Activated T-cell treated with anti-CD3 and anti-CD28 coated beads, Interleukin-2, amount 50 U/mL, for 4 hours (primary cell): ENCODE results near the gene SPN. TPM values are rescaled to one million over a fixed set of nuclear protein-coding genes. Genes with fewer than 3 reads are reported as not detected.
"Not testable (repeated sequence)": the region's sequence is repeated elsewhere in the genome, so short reads cannot be mapped to it uniquely, and the experiment has no call there.

Experiments
- ATAC-seq, 2 donors: fragments of 200-7000 bp; cut with Tn5 transposase; one replicate each; pipeline ENCODE4 v1.10.0; 2021
- DNase-seq: peaks from one replicate; pipeline ENCODE4 v3.0.0-alpha.2; 2020
- H3K27me3 Mint-ChIP-seq: one replicate; pipeline ENCODE4 v1.8.0; 2021; ENCODE audit warnings: low read depth, mixed read lengths
- H3K36me3 Mint-ChIP-seq: one replicate; pipeline ENCODE4 v1.8.0; 2022; ENCODE audit warnings: mixed read lengths; ENCODE audit not compliant: insufficient read depth
- H3K4me1 Mint-ChIP-seq: one replicate; pipeline ENCODE4 v1.8.0; 2021; ENCODE audit warnings: low read depth, mixed read lengths
- H3K4me3 Mint-ChIP-seq: one replicate; pipeline ENCODE4 v1.8.0; 2021; ENCODE audit warnings: mild to moderate bottlenecking, moderate library complexity, mixed read lengths
- H3K9me3 Mint-ChIP-seq: one replicate; pipeline ENCODE4 v1.8.0; 2021; ENCODE audit warnings: mixed read lengths
- total RNA-seq, 3 donors: library from RNA; stranded (reverse); gene quantifications; one replicate each; pipeline ENCODE4 v1.2.1, GENCODE V29; 2021

The SPN gene
- total RNA-seq, 3 donors from 2014 or later = 37.5 to 41.0 (median 39.9) TPM

DNA sequence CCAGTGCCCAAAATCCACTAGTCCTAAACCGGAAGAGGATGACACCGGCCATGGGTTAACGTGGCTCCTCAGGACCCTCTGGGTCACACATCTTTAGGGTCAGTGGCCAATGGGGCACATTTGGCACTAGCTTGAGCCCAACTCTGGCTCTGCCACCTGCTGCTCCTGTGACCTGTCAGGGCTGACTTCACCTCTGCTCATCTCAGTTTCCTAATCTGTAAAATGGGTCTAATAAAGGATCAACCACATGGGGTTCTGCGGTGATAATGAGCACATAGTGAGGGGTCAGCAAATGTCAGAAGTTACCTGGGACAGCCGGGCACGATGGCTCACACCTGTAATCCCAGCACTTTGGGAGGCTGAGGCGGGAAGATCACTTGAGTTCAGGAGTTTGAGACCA lies 34.3 kb downstream of the SPN start:
- no peaks in the 10 kb centered on the region for H3K36me3 Mint-ChIP-seq
- H3K27me3 Mint-ChIP-seq = no peaks in the 10 kb centered on the region
- H3K9me3 Mint-ChIP-seq = no peaks in the 10 kb centered on the region
- peaks cover 19% of the 10 kb centered on the region for H3K4me1 Mint-ChIP-seq
- ATAC-seq (no peak), DNase-seq (no peak)
- no peak overlapping the region for H3K4me3 Mint-ChIP-seq

- no peaks in the 10 kb centered on the region for H3K9me3 Mint-ChIP-seq
- no peaks in the 10 kb centered on the region for H3K27me3 Mint-ChIP-seq
- no peaks in the 10 kb centered on the region for H3K36me3 Mint-ChIP-seq
- no peak overlapping the region for H3K4me3 Mint-ChIP-seq
- DNase-seq (no peak), ATAC-seq (no peak)
- peaks cover 25% of the 10 kb centered on the region for H3K4me1 Mint-ChIP-seq
Measured at GRCh38 chr16:29698042-29698441, 35.0 kb downstream of the SPN start.

DNA sequence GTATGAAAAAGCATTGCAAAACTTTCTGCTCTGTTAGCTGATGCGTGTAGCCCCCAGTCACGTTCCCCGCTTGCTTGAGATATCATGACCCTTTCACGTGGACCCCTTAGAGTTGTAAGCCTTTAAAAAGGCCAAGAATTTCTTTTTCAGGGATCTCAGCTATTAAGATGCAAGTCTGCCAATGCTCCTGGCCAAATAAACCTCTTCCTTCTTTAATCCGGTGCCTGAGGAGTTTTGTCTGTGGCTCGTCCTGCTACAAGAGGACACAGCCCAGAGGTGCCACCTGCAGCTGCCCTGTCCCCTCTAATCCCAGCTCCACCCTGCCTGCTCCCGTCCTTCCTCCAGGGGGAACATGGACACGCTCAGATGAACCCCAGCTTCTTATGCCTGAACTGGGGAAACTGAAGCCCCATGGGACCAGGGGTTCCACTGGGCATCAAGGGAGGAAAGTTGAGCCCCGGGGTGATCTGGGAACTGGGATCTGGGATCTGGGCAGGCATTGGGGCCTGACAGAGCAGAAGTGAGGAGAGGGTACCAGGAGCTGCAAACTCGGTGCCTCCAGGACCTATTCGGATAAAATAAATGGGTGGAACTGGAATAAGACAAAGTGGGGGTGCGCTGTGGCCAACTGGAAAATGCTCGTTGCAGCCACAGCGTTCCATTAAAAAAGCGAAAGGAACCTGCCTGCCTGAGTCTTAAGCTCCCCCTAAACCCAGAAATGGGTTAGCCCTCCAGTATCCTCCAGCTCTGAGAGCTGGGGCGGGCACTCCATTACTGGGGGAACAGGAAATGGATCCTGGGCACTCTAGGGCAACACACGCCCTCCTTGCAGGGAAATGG lies 35.7 kb downstream of the SPN start:
- no peak overlapping the region for H3K4me3 Mint-ChIP-seq
- H3K4me1 Mint-ChIP-seq = peaks cover 30% of the 10 kb centered on the region
- no peaks in the 10 kb centered on the region for H3K36me3 Mint-ChIP-seq
- no peaks in the 10 kb centered on the region for H3K9me3 Mint-ChIP-seq
- H3K27me3 Mint-ChIP-seq = no peaks in the 10 kb centered on the region
- ATAC-seq = no peak
- no peak for DNase-seq

DNA sequence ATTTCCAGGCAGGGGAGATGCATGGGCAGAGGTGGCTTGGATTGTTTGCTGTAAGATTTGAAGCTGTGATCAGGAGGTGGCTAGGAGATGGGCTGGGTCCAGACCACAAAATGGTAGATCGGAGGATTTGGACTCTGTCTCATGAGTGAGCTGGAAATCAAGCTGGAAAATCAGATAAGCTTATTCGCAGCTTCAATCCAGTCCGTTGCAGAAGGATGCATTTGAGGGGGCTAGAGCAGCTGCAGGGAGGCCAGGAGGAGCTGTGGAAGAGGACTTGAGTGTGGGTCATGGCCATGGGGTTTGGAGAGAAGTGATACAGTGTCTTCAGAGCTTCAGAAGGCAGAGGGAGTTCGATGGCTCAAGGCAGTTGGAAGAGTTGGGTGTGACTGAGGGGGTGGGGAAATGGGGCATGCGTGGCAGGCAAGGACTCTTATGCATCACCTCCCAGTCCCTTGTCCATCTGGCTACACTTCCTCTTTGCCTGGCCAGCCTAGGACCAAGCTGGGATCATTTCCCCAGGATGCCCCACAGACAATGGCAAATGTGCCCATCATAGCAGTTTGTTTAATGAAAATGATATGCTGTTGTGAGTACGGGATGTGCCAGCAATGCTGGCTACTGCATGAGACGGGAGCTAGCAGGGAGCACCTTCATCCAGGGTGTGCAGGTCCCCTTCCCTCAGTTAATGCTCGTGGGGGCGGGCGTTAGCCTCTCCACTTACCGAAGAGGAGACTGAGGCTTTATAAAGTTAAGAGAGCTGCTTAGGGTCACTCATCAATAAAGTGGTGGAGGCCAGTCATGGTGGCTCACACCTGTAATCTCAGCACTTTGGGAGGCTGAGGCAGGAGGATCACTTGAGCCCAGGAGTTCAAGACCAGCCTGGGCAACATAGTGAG lies 36.5 kb downstream of the SPN start:
- Mint-ChIP-seq H3K4me3 (no peak overlapping the region), H3K36me3 (no peaks in the 10 kb centered on the region), H3K27me3 (no peaks in the 10 kb centered on the region), H3K4me1 (peaks cover 30% of the 10 kb centered on the region), H3K9me3 (no peaks in the 10 kb centered on the region)
- no peak for DNase-seq
- ATAC-seq = no peak

GRCh38 chr16:29700253-29700987 lies 37.4 kb downstream of the SPN start:
- peak; percentile 49 to 59 for ATAC-seq
- Mint-ChIP-seq H3K36me3 (no peaks in the 10 kb centered on the region), H3K4me3 (peak overlapping the region; percentile 65), H3K27me3 (no peaks in the 10 kb centered on the region), H3K4me1 (peaks cover 33% of the 10 kb centered on the region), H3K9me3 (no peaks in the 10 kb centered on the region)
- peak; percentile 72 for DNase-seq

- no peaks in the 10 kb centered on the region for H3K27me3 Mint-ChIP-seq
- no peak for ATAC-seq
- H3K4me1 Mint-ChIP-seq = peaks cover 33% of the 10 kb centered on the region
- no peaks in the 10 kb centered on the region for H3K36me3 Mint-ChIP-seq
- no peaks in the 10 kb centered on the region for H3K9me3 Mint-ChIP-seq
- DNase-seq = no peak
- no peak overlapping the region for H3K4me3 Mint-ChIP-seq
Measured at GRCh38 chr16:29701214-29701555, 38.1 kb downstream of the SPN start.

GRCh38 chr16:29702269-29702668 lies 39.2 kb downstream of the SPN start:
- peaks cover 33% of the 10 kb centered on the region for H3K4me1 Mint-ChIP-seq
- H3K9me3 Mint-ChIP-seq = no peaks in the 10 kb centered on the region
- ATAC-seq = peak; percentile 50 to 64
- H3K27me3 Mint-ChIP-seq = no peaks in the 10 kb centered on the region
- peak overlapping the region; percentile 48 for H3K4me3 Mint-ChIP-seq
- H3K36me3 Mint-ChIP-seq = no peaks in the 10 kb centered on the region
- DNase-seq = no peak

- DNase-seq = no peak
- no peak overlapping the region for H3K4me3 Mint-ChIP-seq
- no peaks in the 10 kb centered on the region for H3K27me3 Mint-ChIP-seq
- no peak for ATAC-seq
- no peaks in the 10 kb centered on the region for H3K36me3 Mint-ChIP-seq
- no peaks in the 10 kb centered on the region for H3K9me3 Mint-ChIP-seq
- H3K4me1 Mint-ChIP-seq = peaks cover 39% of the 10 kb centered on the region
Measured at GRCh38 chr16:29705030-29705429, 42.0 kb downstream of the SPN start.

DNA sequence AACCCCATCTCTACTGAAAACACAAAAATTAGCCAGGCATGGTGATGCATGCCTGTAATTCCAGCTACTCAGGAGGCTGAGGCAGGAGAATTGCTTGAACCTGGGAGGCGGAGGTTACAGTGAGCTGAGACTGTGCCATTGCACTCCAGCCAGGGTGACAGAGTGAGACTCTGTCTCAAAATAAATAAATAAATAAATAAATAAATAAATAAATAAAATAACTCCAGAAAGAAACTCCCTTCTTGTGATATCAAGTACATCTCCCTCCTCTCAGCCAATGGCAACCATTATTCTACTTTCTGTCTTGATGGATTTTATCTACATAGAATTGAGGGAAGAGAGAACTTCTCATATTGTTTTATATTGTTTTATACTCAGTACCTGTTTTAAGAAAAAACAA lies 44.1 kb downstream of the SPN start:
- DNase-seq, H3K36me3 Mint-ChIP-seq, ATAC-seq, H3K4me3 Mint-ChIP-seq, H3K9me3 Mint-ChIP-seq, H3K27me3 Mint-ChIP-seq: not testable (repeated sequence)
- H3K4me1 Mint-ChIP-seq = peaks cover 31% of the 10 kb centered on the region

- Mint-ChIP-seq H3K36me3 (no peaks in the 10 kb centered on the region), H3K27me3 (no peaks in the 10 kb centered on the region), H3K9me3 (no peaks in the 10 kb centered on the region), H3K4me1 (peaks cover 17% of the 10 kb centered on the region), H3K4me3 (no peak overlapping the region)
- DNase-seq (no peak), ATAC-seq (no peak)
Measured at GRCh38 chr16:29708917-29709600, 46.0 kb downstream of the SPN start.

GRCh38 chr16:29709657-29710056 lies 46.6 kb downstream of the SPN start:
- not testable (repeated sequence) for DNase-seq, H3K27me3 Mint-ChIP-seq, H3K36me3 Mint-ChIP-seq, H3K9me3 Mint-ChIP-seq, ATAC-seq, H3K4me3 Mint-ChIP-seq
- H3K4me1 Mint-ChIP-seq = peaks cover 17% of the 10 kb centered on the region

DNA sequence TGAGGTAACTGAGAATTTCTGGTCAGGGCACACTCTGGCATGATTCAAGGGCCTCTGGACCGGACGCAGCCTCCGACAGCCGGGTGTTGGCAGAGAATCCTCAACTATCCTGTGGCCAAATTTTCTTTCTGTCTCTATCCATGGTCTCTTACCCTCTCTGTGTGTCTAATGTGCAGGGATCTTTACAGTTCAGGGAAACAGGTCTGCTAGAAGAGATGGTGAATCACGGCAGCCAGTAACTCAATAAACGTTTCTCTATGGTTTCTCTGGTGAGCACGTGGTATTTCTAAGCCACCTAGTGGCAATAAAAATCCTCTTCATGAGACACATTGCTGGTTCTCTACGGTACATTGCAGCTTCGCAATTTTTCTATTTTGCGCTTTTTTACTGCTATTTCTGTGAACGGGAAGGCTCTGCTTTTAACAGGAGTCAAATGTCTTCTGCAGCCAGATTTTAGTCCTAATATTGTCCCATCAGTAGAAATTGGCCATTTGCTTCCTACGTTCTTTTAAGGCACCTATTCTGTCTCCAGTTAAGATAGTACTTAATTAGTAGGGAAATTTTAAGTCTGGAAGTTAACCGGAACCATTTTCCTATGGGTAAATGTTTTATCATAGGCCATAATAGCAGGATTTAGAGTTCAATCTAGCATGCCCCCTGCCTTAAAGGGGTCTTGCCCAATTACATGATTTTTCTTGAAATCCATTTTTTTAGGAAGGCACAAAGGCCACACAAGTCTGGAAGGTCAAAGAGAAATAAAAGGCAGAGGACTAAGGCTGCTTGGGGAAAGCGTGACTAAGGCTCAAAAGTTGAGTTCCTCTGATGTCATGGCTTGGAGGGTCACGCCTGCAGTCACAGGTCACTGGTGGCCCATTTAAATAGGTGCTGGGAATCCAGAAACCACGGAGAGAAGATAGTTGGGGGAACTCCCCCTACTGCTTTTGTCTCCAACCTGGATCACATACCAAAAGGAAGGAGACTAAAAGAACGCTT lies 47.5 kb downstream of the SPN start:
- no peak overlapping the region for H3K4me3 Mint-ChIP-seq
- no peaks in the 10 kb centered on the region for H3K9me3 Mint-ChIP-seq
- DNase-seq (peak; percentile 11), ATAC-seq (peak; percentile 98)
- H3K27me3 Mint-ChIP-seq = no peaks in the 10 kb centered on the region
- H3K4me1 Mint-ChIP-seq = peaks cover 14% of the 10 kb centered on the region
- H3K36me3 Mint-ChIP-seq = no peaks in the 10 kb centered on the region

GRCh38 chr16:29712809-29713208 lies 49.8 kb downstream of the SPN start:
- DNase-seq (no peak), ATAC-seq (no peak)
- Mint-ChIP-seq H3K27me3 (no peaks in the 10 kb centered on the region), H3K36me3 (no peaks in the 10 kb centered on the region), H3K4me1 (peaks cover 14% of the 10 kb centered on the region), H3K9me3 (no peaks in the 10 kb centered on the region), H3K4me3 (no peak overlapping the region)
